Hematopoietic multipotent progenitor cell treated with erythropoietin and hydrocortisone succinate and interleukin-3 and kit ligand, for 17 days (in vitro differentiated cells): ENCODE measurements around the gene LGR5.

Experiments
- DNase-seq: peaks from one replicate; pipeline ENCODE4 v3.0.0-alpha.2; 2015; ENCODE audit warnings: low spot score

LGR5 gene, protein sequence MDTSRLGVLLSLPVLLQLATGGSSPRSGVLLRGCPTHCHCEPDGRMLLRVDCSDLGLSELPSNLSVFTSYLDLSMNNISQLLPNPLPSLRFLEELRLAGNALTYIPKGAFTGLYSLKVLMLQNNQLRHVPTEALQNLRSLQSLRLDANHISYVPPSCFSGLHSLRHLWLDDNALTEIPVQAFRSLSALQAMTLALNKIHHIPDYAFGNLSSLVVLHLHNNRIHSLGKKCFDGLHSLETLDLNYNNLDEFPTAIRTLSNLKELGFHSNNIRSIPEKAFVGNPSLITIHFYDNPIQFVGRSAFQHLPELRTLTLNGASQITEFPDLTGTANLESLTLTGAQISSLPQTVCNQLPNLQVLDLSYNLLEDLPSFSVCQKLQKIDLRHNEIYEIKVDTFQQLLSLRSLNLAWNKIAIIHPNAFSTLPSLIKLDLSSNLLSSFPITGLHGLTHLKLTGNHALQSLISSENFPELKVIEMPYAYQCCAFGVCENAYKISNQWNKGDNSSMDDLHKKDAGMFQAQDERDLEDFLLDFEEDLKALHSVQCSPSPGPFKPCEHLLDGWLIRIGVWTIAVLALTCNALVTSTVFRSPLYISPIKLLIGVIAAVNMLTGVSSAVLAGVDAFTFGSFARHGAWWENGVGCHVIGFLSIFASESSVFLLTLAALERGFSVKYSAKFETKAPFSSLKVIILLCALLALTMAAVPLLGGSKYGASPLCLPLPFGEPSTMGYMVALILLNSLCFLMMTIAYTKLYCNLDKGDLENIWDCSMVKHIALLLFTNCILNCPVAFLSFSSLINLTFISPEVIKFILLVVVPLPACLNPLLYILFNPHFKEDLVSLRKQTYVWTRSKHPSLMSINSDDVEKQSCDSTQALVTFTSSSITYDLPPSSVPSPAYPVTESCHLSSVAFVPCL

GRCh38 chr12:71439613-71440344, at the start of gene LGR5:
Gene LGR5, plus strand, starts transcription at chr12:71439798. Its CDS starts 283 bp downstream, at chr12:71440081.
- no peak for DNase-seq

GRCh38 chr12:71392521-71393145, 47.0 kb upstream of the LGR5 start:
- peak; percentile 54 for DNase-seq

GRCh38 chr12:71393625-71394024, 46.0 kb upstream of the LGR5 start:
- DNase-seq = no peak

- no peak for DNase-seq
Measured at GRCh38 chr12:71397433-71397954, 42.1 kb upstream of the LGR5 start.

DNA sequence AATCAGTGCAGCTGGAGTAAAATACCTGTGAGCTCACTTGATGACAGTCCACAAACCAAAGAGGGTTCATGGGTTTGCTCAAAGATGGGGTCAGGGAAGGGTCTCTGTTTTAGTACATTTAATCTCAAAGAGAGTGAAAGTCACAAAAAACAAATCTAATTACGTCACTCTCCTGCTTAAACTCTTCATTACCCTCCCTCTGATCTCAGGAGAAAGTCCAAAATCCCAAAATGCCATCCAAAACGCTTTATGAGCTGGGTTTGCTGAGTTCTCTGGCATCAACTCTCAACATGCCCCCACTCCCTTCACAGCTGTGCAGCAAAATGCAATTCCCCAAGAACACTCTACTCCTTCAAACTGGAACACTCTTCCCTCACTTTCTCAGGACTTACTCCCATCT, 40.4 kb upstream of the LGR5 start:
- no peak for DNase-seq

GRCh38 chr12:71400481-71400880, 39.1 kb upstream of the LGR5 start:
- DNase-seq = no peak

GRCh38 chr12:71405884-71406283, 33.7 kb upstream of the LGR5 start:
- no peak for DNase-seq

DNA sequence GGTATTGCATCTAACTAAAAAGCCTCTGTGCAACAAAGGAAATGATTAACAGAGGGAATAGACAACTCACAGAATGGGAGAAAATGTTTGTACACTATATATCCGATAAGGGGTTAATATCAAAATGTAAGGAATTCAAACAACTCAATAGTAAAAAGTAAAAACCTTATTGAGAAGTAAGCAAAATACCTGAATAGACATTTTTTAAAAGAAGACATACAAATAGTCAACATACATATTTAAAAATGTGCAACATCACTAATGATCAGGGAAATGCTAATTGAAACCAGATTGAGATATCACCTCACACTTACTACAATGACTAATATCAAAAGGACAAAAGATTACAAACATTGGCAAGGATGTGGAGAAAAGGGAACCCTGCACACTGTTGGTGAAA, 31.9 kb upstream of the LGR5 start:
- no peak for DNase-seq

DNA sequence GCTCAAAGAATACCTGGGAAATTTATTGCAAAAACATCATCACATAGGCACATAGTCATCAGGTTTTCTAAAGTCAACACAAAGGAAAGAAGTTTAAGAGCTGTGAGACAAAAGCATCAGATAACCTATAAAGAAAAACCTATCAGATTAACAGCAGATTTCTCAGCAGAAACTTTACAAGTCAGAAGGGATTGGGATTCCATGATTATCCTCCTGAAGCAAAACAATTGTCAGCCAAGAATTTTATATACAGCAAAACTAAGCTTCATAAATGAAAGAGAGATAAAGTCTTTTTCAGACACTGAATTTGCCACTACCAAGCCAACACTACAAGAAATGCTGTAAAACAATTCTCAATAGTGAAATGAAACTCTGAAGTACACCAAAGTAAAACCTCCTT, 28.8 kb upstream of the LGR5 start:
- DNase-seq = no peak

DNA sequence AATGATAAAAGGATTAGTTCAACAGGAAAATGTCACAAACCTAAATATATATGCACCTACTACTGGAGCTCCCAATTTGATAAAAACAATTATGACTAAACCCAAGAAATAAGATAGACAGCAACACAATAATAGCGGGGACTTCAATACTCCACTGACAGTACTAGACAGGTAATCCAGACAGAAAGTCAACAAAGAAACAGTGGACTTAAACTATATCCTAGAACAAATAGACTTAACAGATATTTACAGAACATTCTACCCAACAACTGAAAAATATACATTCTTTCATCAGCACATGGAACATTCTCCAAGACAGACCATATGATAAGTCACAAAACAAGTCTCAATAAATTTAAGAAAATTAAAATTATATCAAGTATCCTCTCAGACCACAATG, 28.0 kb upstream of the LGR5 start:
- DNase-seq = no peak

- DNase-seq = peak; percentile 45
Measured at GRCh38 chr12:71415336-71416231, 24.0 kb upstream of the LGR5 start.

GRCh38 chr12:71417181-71417580, 22.4 kb upstream of the LGR5 start:
- no peak for DNase-seq

- no peak for DNase-seq
Measured at GRCh38 chr12:71420775-71421406, 18.7 kb upstream of the LGR5 start.

GRCh38 chr12:71425568-71426299, 13.9 kb upstream of the LGR5 start:
- DNase-seq = no peak

- no peak for DNase-seq
Measured at GRCh38 chr12:71426300-71427047, 13.1 kb upstream of the LGR5 start.

- DNase-seq = no peak
Measured at GRCh38 chr12:71430756-71431155, 8.8 kb upstream of the LGR5 start.

DNA sequence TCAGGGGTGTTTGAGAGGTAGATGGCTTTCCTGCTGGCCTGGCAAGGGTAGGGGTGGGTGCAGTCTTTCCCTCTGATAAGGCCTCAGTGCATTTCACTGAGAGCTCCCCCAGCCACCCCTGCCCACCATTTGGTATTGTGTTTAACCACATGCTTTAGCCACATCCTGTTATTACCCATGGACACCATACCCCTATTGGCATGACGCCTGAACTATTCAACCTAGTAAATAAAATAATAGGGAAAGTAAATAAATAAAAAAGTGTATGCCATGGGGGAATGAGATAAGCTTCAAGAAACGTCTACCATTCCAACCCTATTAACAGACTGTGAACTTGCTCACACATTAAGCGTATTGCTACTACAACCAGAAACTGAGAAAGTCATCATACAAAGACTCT, 7.6 kb upstream of the LGR5 start:
- DNase-seq = no peak

DNA sequence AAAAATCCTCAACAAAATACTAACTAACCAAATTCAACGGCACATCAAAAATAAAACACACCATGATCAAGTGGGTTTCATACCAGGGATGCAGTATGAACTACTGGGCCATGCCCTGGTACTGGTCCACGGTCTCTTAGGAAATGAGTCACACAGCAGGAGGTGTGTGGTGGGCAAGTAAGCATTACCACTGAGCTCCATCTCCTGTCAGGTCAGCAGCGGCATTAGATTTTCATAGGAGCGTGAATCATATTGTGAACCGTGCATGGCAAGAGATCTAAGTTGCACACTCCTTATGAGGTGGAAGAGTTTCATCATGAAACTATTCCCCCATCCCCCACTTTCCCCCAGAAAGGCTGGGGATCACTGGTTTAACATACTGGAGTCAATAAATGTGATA, 6.7 kb upstream of the LGR5 start:
- no peak for DNase-seq

DNA sequence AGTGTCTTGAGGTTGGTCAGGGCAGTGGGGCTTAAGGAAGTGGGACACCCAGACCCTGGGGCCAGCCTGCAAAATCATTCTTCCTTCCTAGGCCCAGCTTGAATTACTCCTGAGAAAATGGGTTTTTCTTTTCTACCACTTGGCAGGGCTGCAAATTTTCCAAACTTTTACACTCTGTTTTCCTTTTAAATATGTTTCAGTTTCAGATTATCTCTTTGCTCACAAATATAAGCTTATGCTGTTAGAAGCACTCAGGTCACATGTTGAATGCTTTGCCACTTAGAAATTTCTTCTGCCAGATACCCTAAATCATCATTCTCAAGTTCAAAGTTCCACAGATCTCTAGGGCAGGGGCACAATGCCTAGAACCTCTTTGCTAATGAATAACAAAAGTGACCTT, 2.9 kb upstream of the LGR5 start:
- DNase-seq = no peak
